DND-41 (cell line): ENCODE results near the gene IFT88.

ENCODE experiments used
- EZH2 ChIP-seq: IDR thresholded peaks from 3 replicates; pipeline ENCODE4 v1.6.1; 2012; ENCODE audit warnings: borderline replicate concordance, low read depth, mild to moderate bottlenecking, moderate library complexity, low read length, inconsistent platforms; ENCODE audit not compliant: severe bottlenecking
- TF ChIP-seq, protein P1 (sequence below): IDR thresholded peaks from 2 replicates; pipeline ENCODE4 v1.5.1; 2012; ENCODE audit warnings: borderline replicate concordance, low read length, moderate library complexity, mild to moderate bottlenecking; ENCODE audit not compliant: poor library complexity, severe bottlenecking; ENCODE audit errors: extremely low read depth

DNA sequence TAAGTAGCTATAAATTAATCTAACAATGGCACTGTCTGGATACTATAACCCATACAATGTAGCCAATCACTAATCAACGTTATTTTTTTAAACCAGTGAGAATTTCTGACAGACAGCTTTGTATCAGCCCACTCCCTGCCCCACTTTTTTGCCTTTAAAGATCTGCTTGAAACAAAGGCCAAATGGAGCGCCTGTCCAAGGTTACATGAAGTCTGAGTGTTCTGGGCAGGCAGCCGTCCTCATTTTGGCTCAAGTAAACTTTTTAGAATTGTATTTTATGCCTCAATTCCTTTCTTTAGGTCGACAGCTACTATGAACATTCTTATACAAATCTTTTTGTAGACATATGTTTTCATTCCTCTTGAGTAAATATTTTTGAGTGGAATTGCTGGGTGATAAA, 6.2 kb downstream of the IFT88 start:
- no peak for TF ChIP-seq EZH2
- TF ChIP-seq, protein P1, sequence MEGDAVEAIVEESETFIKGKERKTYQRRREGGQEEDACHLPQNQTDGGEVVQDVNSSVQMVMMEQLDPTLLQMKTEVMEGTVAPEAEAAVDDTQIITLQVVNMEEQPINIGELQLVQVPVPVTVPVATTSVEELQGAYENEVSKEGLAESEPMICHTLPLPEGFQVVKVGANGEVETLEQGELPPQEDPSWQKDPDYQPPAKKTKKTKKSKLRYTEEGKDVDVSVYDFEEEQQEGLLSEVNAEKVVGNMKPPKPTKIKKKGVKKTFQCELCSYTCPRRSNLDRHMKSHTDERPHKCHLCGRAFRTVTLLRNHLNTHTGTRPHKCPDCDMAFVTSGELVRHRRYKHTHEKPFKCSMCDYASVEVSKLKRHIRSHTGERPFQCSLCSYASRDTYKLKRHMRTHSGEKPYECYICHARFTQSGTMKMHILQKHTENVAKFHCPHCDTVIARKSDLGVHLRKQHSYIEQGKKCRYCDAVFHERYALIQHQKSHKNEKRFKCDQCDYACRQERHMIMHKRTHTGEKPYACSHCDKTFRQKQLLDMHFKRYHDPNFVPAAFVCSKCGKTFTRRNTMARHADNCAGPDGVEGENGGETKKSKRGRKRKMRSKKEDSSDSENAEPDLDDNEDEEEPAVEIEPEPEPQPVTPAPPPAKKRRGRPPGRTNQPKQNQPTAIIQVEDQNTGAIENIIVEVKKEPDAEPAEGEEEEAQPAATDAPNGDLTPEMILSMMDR = no peak
